Activated T-cell treated with anti-CD3 and anti-CD28 coated beads, Interleukin-2, amount 50 U/mL, for 4 hours (primary cell): ENCODE results near the gene NOS3. TPM values are rescaled to one million over a fixed set of nuclear protein-coding genes. Genes with fewer than 3 reads are reported as not detected.
A peak's percentile ranks its signal among the peaks of the same experiment; 100 is the strongest.
"Not testable (repeated sequence)": the region's sequence is repeated elsewhere in the genome, so short reads cannot be mapped to it uniquely, and the experiment has no call there.

Experiments used
- ATAC-seq, 2 donors: fragments of 200-7000 bp; cut with Tn5 transposase; one replicate each; pipeline ENCODE4 v1.10.0; 2021
- DNase-seq: peaks from one replicate; pipeline ENCODE4 v3.0.0-alpha.2; 2020
- H3K27me3 Mint-ChIP-seq: one replicate; pipeline ENCODE4 v1.8.0; 2021; ENCODE audit warnings: low read depth, mixed read lengths
- H3K36me3 Mint-ChIP-seq: one replicate; pipeline ENCODE4 v1.8.0; 2022; ENCODE audit warnings: mixed read lengths; ENCODE audit not compliant: insufficient read depth
- H3K4me1 Mint-ChIP-seq: one replicate; pipeline ENCODE4 v1.8.0; 2021; ENCODE audit warnings: low read depth, mixed read lengths
- H3K4me3 Mint-ChIP-seq: one replicate; pipeline ENCODE4 v1.8.0; 2021; ENCODE audit warnings: mild to moderate bottlenecking, moderate library complexity, mixed read lengths
- H3K9me3 Mint-ChIP-seq: one replicate; pipeline ENCODE4 v1.8.0; 2021; ENCODE audit warnings: mixed read lengths
- total RNA-seq, 3 donors: library from RNA; stranded (reverse); gene quantifications; one replicate each; pipeline ENCODE4 v1.2.1, GENCODE V29; 2021

NOS3 gene
- total RNA-seq, 3 donors from 2014 or later, result 5.3 to 9.2 (median 8.2) TPM

GRCh38 chr7:151014950-151015349, 24.1 kb downstream of the NOS3 start:
- H3K27me3 Mint-ChIP-seq, result peaks cover 8% of the 10 kb centered on the region
- H3K4me1 Mint-ChIP-seq, result peaks cover 81% of the 10 kb centered on the region
- no peak for DNase-seq

GRCh38 chr7:151015967-151016366, 25.1 kb downstream of the NOS3 start:
- ATAC-seq (no peak), DNase-seq (no peak)
- no peak overlapping the region for H3K4me3 Mint-ChIP-seq
- no peaks in the 10 kb centered on the region for H3K9me3 Mint-ChIP-seq
- peaks cover 17% of the 10 kb centered on the region for H3K27me3 Mint-ChIP-seq
- H3K4me1 Mint-ChIP-seq, result peaks cover 71% of the 10 kb centered on the region
- no peaks in the 10 kb centered on the region for H3K36me3 Mint-ChIP-seq

More at GRCh38 chr7:151014950-151015349, 24.1 kb downstream of the NOS3 start:
- no peak for ATAC-seq
- Mint-ChIP-seq H3K9me3 (no peaks in the 10 kb centered on the region), H3K36me3 (no peaks in the 10 kb centered on the region), H3K4me3 (peak overlapping the region; percentile 79)

- no peaks in the 10 kb centered on the region for H3K9me3 Mint-ChIP-seq
- peaks cover 67% of the 10 kb centered on the region for H3K4me1 Mint-ChIP-seq
- no peak overlapping the region for H3K4me3 Mint-ChIP-seq
- DNase-seq (no peak), ATAC-seq (no peak)
- peaks cover 17% of the 10 kb centered on the region for H3K27me3 Mint-ChIP-seq
- H3K36me3 Mint-ChIP-seq, result no peaks in the 10 kb centered on the region
Observed at GRCh38 chr7:151016505-151016904, 25.7 kb downstream of the NOS3 start.

GRCh38 chr7:151016942-151017341, 26.1 kb downstream of the NOS3 start:
- Mint-ChIP-seq H3K4me3 (no peak overlapping the region), H3K36me3 (no peaks in the 10 kb centered on the region), H3K4me1 (peaks cover 63% of the 10 kb centered on the region), H3K9me3 (no peaks in the 10 kb centered on the region), H3K27me3 (peaks cover 17% of the 10 kb centered on the region)
- DNase-seq, result no peak
- no peak for ATAC-seq

GRCh38 chr7:151017370-151017952, 26.6 kb downstream of the NOS3 start:
- Mint-ChIP-seq H3K4me1 (peaks cover 58% of the 10 kb centered on the region), H3K9me3 (no peaks in the 10 kb centered on the region), H3K4me3 (peak overlapping the region; percentile 82), H3K36me3 (no peaks in the 10 kb centered on the region), H3K27me3 (peaks cover 17% of the 10 kb centered on the region)
- DNase-seq (no peak), ATAC-seq (no peak)

- peak overlapping the region; percentile 82 for H3K4me3 Mint-ChIP-seq
- H3K4me1 Mint-ChIP-seq, result peaks cover 52% of the 10 kb centered on the region
- peak; percentile 81 for DNase-seq
- no peaks in the 10 kb centered on the region for H3K36me3 Mint-ChIP-seq
- peak; percentile 72 to 77 for ATAC-seq
- H3K27me3 Mint-ChIP-seq, result peaks cover 20% of the 10 kb centered on the region
- H3K9me3 Mint-ChIP-seq, result no peaks in the 10 kb centered on the region
Observed at GRCh38 chr7:151017953-151018420, 27.2 kb downstream of the NOS3 start.

- no peaks in the 10 kb centered on the region for H3K9me3 Mint-ChIP-seq
- peak; percentile 58 to 64 for ATAC-seq
- peak overlapping the region; percentile 82 for H3K4me3 Mint-ChIP-seq
- H3K27me3 Mint-ChIP-seq, result peaks cover 20% of the 10 kb centered on the region
- no peak for DNase-seq
- peaks cover 49% of the 10 kb centered on the region for H3K4me1 Mint-ChIP-seq
- H3K36me3 Mint-ChIP-seq, result no peaks in the 10 kb centered on the region
Observed at GRCh38 chr7:151018421-151019129, 27.8 kb downstream of the NOS3 start.

GRCh38 chr7:151019130-151019447, 28.3 kb downstream of the NOS3 start:
- peaks cover 20% of the 10 kb centered on the region for H3K27me3 Mint-ChIP-seq
- peak overlapping the region; percentile 67 for H3K4me3 Mint-ChIP-seq
- H3K9me3 Mint-ChIP-seq, result no peaks in the 10 kb centered on the region
- DNase-seq, result no peak
- H3K4me1 Mint-ChIP-seq, result peaks cover 45% of the 10 kb centered on the region
- ATAC-seq, result no peak
- H3K36me3 Mint-ChIP-seq, result no peaks in the 10 kb centered on the region

- Mint-ChIP-seq H3K36me3 (no peaks in the 10 kb centered on the region), H3K4me3 (no peak overlapping the region), H3K27me3 (peaks cover 20% of the 10 kb centered on the region), H3K9me3 (no peaks in the 10 kb centered on the region), H3K4me1 (peaks cover 34% of the 10 kb centered on the region)
- ATAC-seq (no peak), DNase-seq (no peak)
Observed at GRCh38 chr7:151020231-151020630, 29.4 kb downstream of the NOS3 start.

- H3K4me3 Mint-ChIP-seq, result no peak overlapping the region
- DNase-seq (no peak), ATAC-seq (no peak)
- no peaks in the 10 kb centered on the region for H3K9me3 Mint-ChIP-seq
- H3K4me1 Mint-ChIP-seq, result peaks cover 18% of the 10 kb centered on the region
- no peaks in the 10 kb centered on the region for H3K36me3 Mint-ChIP-seq
- peaks cover 19% of the 10 kb centered on the region for H3K27me3 Mint-ChIP-seq
Observed at GRCh38 chr7:151023232-151023631, 32.4 kb downstream of the NOS3 start.

GRCh38 chr7:151024435-151025056, 33.7 kb downstream of the NOS3 start, which contains the start of gene ATG9B:
ATG9B (minus strand) TSS chr7:151024494; CDS start chr7:151024423, 71 bp downstream.
- Mint-ChIP-seq H3K9me3 (no peaks in the 10 kb centered on the region), H3K4me1 (peaks cover 17% of the 10 kb centered on the region), H3K36me3 (peaks cover 2% of the 10 kb centered on the region), H3K27me3 (peaks cover 13% of the 10 kb centered on the region), H3K4me3 (no peak within 1 kb of the TSS)
- DNase-seq (no peak), ATAC-seq (no peak)

- ATAC-seq (no peak), DNase-seq (no peak)
- peaks cover 3% of the 10 kb centered on the region for H3K27me3 Mint-ChIP-seq
- H3K9me3 Mint-ChIP-seq, result no peaks in the 10 kb centered on the region
- H3K4me3 Mint-ChIP-seq, result no peak overlapping the region
- peaks cover 20% of the 10 kb centered on the region for H3K4me1 Mint-ChIP-seq
- H3K36me3 Mint-ChIP-seq, result peaks cover 2% of the 10 kb centered on the region
Observed at GRCh38 chr7:151025924-151026671, 35.3 kb downstream of the NOS3 start.

- not testable (repeated sequence) for ATAC-seq, H3K36me3 Mint-ChIP-seq, H3K27me3 Mint-ChIP-seq, H3K9me3 Mint-ChIP-seq, DNase-seq
- Mint-ChIP-seq H3K4me1 (peaks cover 20% of the 10 kb centered on the region), H3K4me3 (peak overlapping the region; percentile 97)
Observed at GRCh38 chr7:151026771-151027727, 36.2 kb downstream of the NOS3 start.
